Spleen (tissue), 11 donors: ENCODE results near the gene AMD1. TPM values are rescaled to one million over a fixed set of nuclear protein-coding genes. Genes with fewer than 3 reads are reported as not detected.

Experiments used
- DNase-seq: peaks from one replicate; pipeline ENCODE4 v3.0.0-alpha.2; 2020
- H3K27ac ChIP-seq, 8 donors: fragments of 200-600 bp; sonication (generic) in 7 of 8; 1 replicate in 4 of 8; 2 replicates in 4 of 8; pipeline versions ENCODE4 v1.5.0 to v1.8.0; 2016 to 2021; ENCODE audit warnings: inconsistent platforms in 4 of 8, mild to moderate bottlenecking in 4 of 8, moderate library complexity in 1 of 8
- H3K27me3 ChIP-seq, 7 donors: fragments of 200-600 bp; sonication (generic) in 6 of 7; replicated peaks in 1 of 7; 1 replicate in 4 of 7; 2 replicates in 3 of 7; pipeline versions ENCODE4 v1.5.0 to v1.8.0; 2016 to 2021; ENCODE audit warnings: inconsistent platforms in 3 of 7, mild to moderate bottlenecking in 1 of 7
- H3K36me3 ChIP-seq, 6 donors: fragments of 200-600 bp; sonication (generic) in 5 of 6; 1 replicate in 4 of 6; 2 replicates in 2 of 6; pipeline versions ENCODE4 v1.5.0 to v1.8.0; 2016 to 2021; ENCODE audit warnings: inconsistent platforms in 2 of 6
- H3K4me1 ChIP-seq, 6 donors: fragments of 200-600 bp; sonication (generic) in 5 of 6; 1 replicate in 3 of 6; 2 replicates in 3 of 6; pipeline versions ENCODE4 v1.5.0 to v1.8.0; 2016 to 2021; ENCODE audit warnings: inconsistent platforms in 3 of 6
- H3K4me3 ChIP-seq, 8 donors: fragments of 200-600 bp; sonication (generic) in 7 of 8; 1 replicate in 4 of 8; 2 replicates in 4 of 8; pipeline versions ENCODE4 v1.5.0 to v1.8.0; 2016 to 2021; ENCODE audit warnings: inconsistent platforms in 4 of 8, mild to moderate bottlenecking in 4 of 8, moderate library complexity in 2 of 8
- H3K9me3 ChIP-seq, 8 donors: fragments of 200-600 bp; sonication (generic) in 7 of 8; 1 replicate in 4 of 8; 2 replicates in 4 of 8; pipeline versions ENCODE4 v1.5.0 to v1.8.0; 2016 to 2021; ENCODE audit warnings: inconsistent platforms in 4 of 8
- CTCF ChIP-seq, 11 experiments: fragments of 200-600 bp in 7 of 11; fragments of 450-650 bp in 4 of 11; sonication (generic) in 4 of 11; IDR thresholded peaks in 8 of 11; conservative IDR thresholded peaks in 3 of 11; 1 replicate in 7 of 11; 2 replicates in 4 of 11; pipeline versions ENCODE4 v1.4.0 to v1.8.0; 2016 to 2021; ENCODE audit warnings: antibody characterized with exemption in 11 of 11, inconsistent platforms in 4 of 11, mild to moderate bottlenecking in 1 of 11
- POLR2A ChIP-seq, 3 donors: fragments of 450-650 bp; IDR thresholded peaks; one replicate each; pipeline ENCODE4 v1.5.1; 2017; ENCODE audit warnings: antibody characterized with exemption in 3 of 3, mild to moderate bottlenecking in 1 of 3
- POLR2AphosphoS5 ChIP-seq, 3 donors: sonication (generic); formaldehyde crosslinking; IDR thresholded peaks; one replicate each; pipeline ENCODE4 v1.5.1; 2017; ENCODE audit warnings: antibody characterized with exemption in 3 of 3
- WGBS, 5 donors: extraction: QIAGEN DNeasy Blood & Tissue Kit in 3 of 5; methylation state at CpG; one replicate each; pipeline versions ENCODE4 v1.1.5 to v1.1.7; 2013 to 2018; 5-methylcytosine and 5-hydroxymethylcytosine counted together
- intact Hi-C: fragments of 100-400 bp; cut with DNase I; formaldehyde crosslinking; loops from one replicate; pipeline ENCODE4 v1.15.0; 2023; ENCODE audit warnings: low total_unique reads
- polyA plus RNA-seq, 3 donors: library from polyadenylated mRNA; stranded (reverse); fragments of 200-250 nt; gene quantifications; one replicate each; pipeline ENCODE4 v1.2.1, GENCODE V29; 2013
- total RNA-seq, 7 donors: library from RNA; depleted of rRNA in 3 of 7; stranded (reverse); fragments of >200 nt in 3 of 7; fragmentation: NEBNext Ultra II Directional in 4 of 7; extraction: Animal tissue kit (Norgen Biotek cat#: 25700) in 4 of 7; gene quantifications; one replicate each; pipeline versions ENCODE4 v1.1.0 to v1.2.1, GENCODE V29; 2016 to 2021
- donor health status: healthy with polysubstance abuse.
- donor health status: DM: no; HTN: no; CAD: no; lungs with moderate emphysema.
- donor health status: DM: no; HTN: no; CAD: no.
- donor health status: Bipolar disorder and iron deficiency.
- donor health status: healthy.
- donor health status: DM: no; HTN: no; CAD: no.
- donor health status: DM: yes; HTN: yes; CAD: no.

Gene AMD1
- total and polyA plus RNA-seq, 10 donors = 20.7 to 102 (median 53.2) TPM

- DNase-seq = no peak
- WGBS, 5 donors = 79 to 86% (median 82%) methylated on average over 9 of the region's 9 CpGs
- peaks cover 49 to 97% (median 89%) of the 10 kb centered on the region in 6 donors for H3K4me1 ChIP-seq
- H3K4me3 ChIP-seq = no peak overlapping the region
- H3K36me3 ChIP-seq = no peaks in the 10 kb centered on the region
- H3K27ac ChIP-seq = no peak overlapping the region
- no peak for TF ChIP-seq CTCF (IDR thresholded peaks at IDR 0.05 in 8 of 11, conservative IDR thresholded peaks at IDR 0.05 in 3 of 11)
- H3K9me3 ChIP-seq = no peaks in the 10 kb centered on the region
- intact Hi-C loops = no loop called here
- no peaks in the 10 kb centered on the region for H3K27me3 ChIP-seq
These were observed 6.1 kb downstream of the AMD1 start for GRCh38 chr6:110880651-110881050.

GRCh38 chr6:110881546-110882273, 7.1 kb downstream of the AMD1 start:
- no peak overlapping the region for H3K4me3 ChIP-seq
- no peak overlapping the region for H3K27ac ChIP-seq
- no peak for DNase-seq
- no peaks in the 10 kb centered on the region for H3K36me3 ChIP-seq
- H3K27me3 ChIP-seq = no peaks in the 10 kb centered on the region
- no peak for TF ChIP-seq POLR2AphosphoS5 (IDR thresholded peaks at IDR 0.05)
- TF ChIP-seq POLR2A (IDR thresholded peaks at IDR 0.05) = no peak
- TF ChIP-seq CTCF (IDR thresholded peaks at IDR 0.05 in 8 of 11, conservative IDR thresholded peaks at IDR 0.05 in 3 of 11) = no peak
- intact Hi-C loops = no loop called here
- peaks cover 49 to 100% (median 96%) of the 10 kb centered on the region in 6 donors for H3K4me1 ChIP-seq
- H3K9me3 ChIP-seq = no peaks in the 10 kb centered on the region
- WGBS, 5 donors = 66 to 79% (median 76%) methylated on average over 9 of the region's 9 CpGs

- Histone ChIP-seq H3K36me3 (no peaks in the 10 kb centered on the region), H3K4me1 (peaks cover 48 to 100% (median 94%) of the 10 kb centered on the region in 6 donors), H3K27me3 (no peaks in the 10 kb centered on the region), H3K27ac (no peak overlapping the region), H3K9me3 (no peaks in the 10 kb centered on the region), H3K4me3 (no peak overlapping the region)
- 58 to 80% (median 70%) methylated on average over 1 of the region's 1 CpG for WGBS, 5 donors
- intact Hi-C loops = no loop called here
- no peak for DNase-seq
- TF ChIP-seq POLR2A (IDR thresholded peaks at IDR 0.05) = no peak
- no peak for TF ChIP-seq CTCF (IDR thresholded peaks at IDR 0.05 in 8 of 11, conservative IDR thresholded peaks at IDR 0.05 in 3 of 11)
- TF ChIP-seq POLR2AphosphoS5 (IDR thresholded peaks at IDR 0.05) = no peak
These were observed 7.7 kb downstream of the AMD1 start for GRCh38 chr6:110882274-110882619.

DNA sequence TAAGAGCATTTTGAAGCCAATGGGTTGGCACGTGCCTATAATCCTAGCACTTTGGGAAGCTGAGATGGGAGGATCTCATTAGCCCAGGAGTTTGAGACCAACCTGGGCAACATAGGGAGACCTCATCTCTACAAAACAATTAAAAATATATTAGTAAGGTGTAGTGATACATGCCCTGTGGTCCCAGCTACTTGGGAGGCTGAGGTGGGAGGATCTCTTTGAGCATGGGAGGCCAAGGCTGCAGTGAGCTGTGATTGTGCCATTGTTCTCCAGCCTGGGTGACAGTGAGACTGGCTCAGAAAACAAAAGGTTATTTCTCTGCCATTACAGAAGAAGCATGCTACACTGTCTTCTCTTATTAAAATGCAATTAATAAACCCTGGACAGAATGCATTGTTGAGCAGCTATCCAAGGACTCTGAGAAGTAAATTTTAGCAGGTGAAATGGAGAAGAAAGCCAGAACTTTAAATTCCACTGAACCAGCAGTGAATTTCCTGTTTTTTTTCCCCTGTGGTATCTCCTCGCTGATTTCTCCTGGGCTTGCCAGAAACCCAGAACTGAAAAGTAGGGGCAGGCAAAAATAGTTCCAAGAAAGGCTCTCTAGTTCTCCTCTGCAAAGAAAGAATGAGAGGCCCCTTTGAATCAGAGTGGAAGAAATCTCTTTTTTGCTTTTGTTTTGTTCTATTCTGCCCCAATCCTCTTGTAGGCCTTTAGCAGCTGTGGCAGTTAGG, 8.4 kb downstream of the AMD1 start:
- Histone ChIP-seq H3K4me1 (peaks cover 43 to 100% (median 91%) of the 10 kb centered on the region in 6 donors), H3K9me3 (no peaks in the 10 kb centered on the region), H3K4me3 (no peak overlapping the region), H3K36me3 (peaks cover 0 to 5% (median 0%) of the 10 kb centered on the region in 6 donors), H3K27ac (peak overlapping the region in 2 of 8 donors; percentile 1 to 40), H3K27me3 (no peaks in the 10 kb centered on the region)
- no peak for DNase-seq
- TF ChIP-seq POLR2A (IDR thresholded peaks at IDR 0.05) = no peak
- TF ChIP-seq POLR2AphosphoS5 (IDR thresholded peaks at IDR 0.05) = no peak
- TF ChIP-seq CTCF (IDR thresholded peaks at IDR 0.05 in 8 of 11, conservative IDR thresholded peaks at IDR 0.05 in 3 of 11) = no peak
- WGBS, 5 donors = 42 to 52% (median 50%) methylated on average over 2 of the region's 2 CpGs
- intact Hi-C loops = no loop called here
